Natural killer cell treated with Interleukin-12 subunit alpha and Interleukin-12 subunit beta and Interleukin-15 and Interleukin-18, amount 100 ng/mL, for 72 hours (primary cell): ENCODE measurements around the gene NCAN. TPM values are rescaled to one million over a fixed set of nuclear protein-coding genes. Genes with fewer than 3 reads are reported as not detected.
A peak's percentile ranks its signal among the peaks of the same experiment; 100 is the strongest.

Source experiments
- ATAC-seq, 2 donors: fragments of 150-1000 bp; cut with Tn5 transposase in 1 of 2; sonication (Bioruptor Pico), chemical (Tn5 transposase) in 1 of 2; 2 replicates each; pipeline ENCODE4 v1.10.0; 2021
- DNase-seq: peaks from one replicate; pipeline ENCODE4 v3.0.0; 2022; ENCODE audit warnings: low spot score
- H3K27ac Mint-ChIP-seq, 2 donors: 1 replicate in 1 of 2; 2 replicates in 1 of 2; pipeline ENCODE4 v1.8.0; 2022; ENCODE audit warnings: mixed read lengths in 2 of 2, mild to moderate bottlenecking in 1 of 2, moderate library complexity in 1 of 2
- H3K27me3 Mint-ChIP-seq, 2 donors: 1 replicate in 1 of 2; 2 replicates in 1 of 2; pipeline ENCODE4 v1.8.0; 2022; ENCODE audit warnings: mixed read lengths in 2 of 2
- H3K36me3 Mint-ChIP-seq: one replicate; pipeline ENCODE4 v1.8.0; 2022; ENCODE audit warnings: mixed read lengths
- H3K4me1 Mint-ChIP-seq, 2 donors: 1 replicate in 1 of 2; 2 replicates in 1 of 2; pipeline ENCODE4 v1.8.0; 2022; ENCODE audit warnings: low read depth in 2 of 2, mixed read lengths in 2 of 2, mild to moderate bottlenecking in 1 of 2
- H3K4me3 Mint-ChIP-seq: one replicate; pipeline ENCODE4 v1.8.0; 2022; ENCODE audit warnings: mixed read lengths
- H3K9me3 Mint-ChIP-seq: 2 replicates; pipeline ENCODE4 v1.8.0; 2022; ENCODE audit warnings: mixed read lengths
- total RNA-seq, 2 donors: library from RNA; stranded (reverse); gene quantifications; one replicate each; pipeline ENCODE4 v1.2.3, GENCODE V29; 2022

NCAN gene
- total RNA-seq, 2 donors from 2014 or later, result not detected

DNA sequence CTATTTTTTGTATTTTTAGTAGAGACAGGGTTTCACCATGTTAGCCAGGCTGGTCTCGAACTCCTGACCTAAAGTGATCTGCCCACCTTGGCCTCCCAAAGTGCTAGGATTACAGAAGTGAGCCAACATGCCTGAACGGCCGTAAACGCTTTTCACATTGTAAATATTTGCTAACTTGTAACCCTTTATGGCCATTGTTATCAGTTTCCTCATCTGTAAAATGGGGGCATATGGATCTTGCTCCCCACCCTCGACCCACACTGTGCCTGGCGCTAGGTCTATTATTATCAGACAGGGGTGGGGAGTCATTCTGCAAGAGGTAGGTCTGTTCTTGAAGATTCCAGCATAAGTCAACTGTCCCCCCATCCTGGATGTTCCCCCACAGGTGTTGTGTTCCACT, 11.9 kb downstream of the NCAN start:
- H3K4me1 Mint-ChIP-seq, result peaks cover 0 to 9% of the 10 kb centered on the region in 2 donors
- no peak for DNase-seq
- H3K27ac Mint-ChIP-seq, result no peak overlapping the region
- no peaks in the 10 kb centered on the region for H3K36me3 Mint-ChIP-seq
- no peak for ATAC-seq
- no peak overlapping the region for H3K4me3 Mint-ChIP-seq
- H3K9me3 Mint-ChIP-seq, result no peaks in the 10 kb centered on the region
- peaks cover 2 to 3% of the 10 kb centered on the region in 2 donors for H3K27me3 Mint-ChIP-seq

GRCh38 chr19:19224150-19224851, 12.5 kb downstream of the NCAN start:
- H3K27ac Mint-ChIP-seq, result no peak overlapping the region
- peaks cover 0 to 9% of the 10 kb centered on the region in 2 donors for H3K4me1 Mint-ChIP-seq
- peaks cover 0 to 9% of the 10 kb centered on the region in 2 donors for H3K27me3 Mint-ChIP-seq
- DNase-seq (no peak), ATAC-seq (no peak)
- H3K9me3 Mint-ChIP-seq, result no peaks in the 10 kb centered on the region
- H3K36me3 Mint-ChIP-seq, result no peaks in the 10 kb centered on the region
- no peak overlapping the region for H3K4me3 Mint-ChIP-seq

GRCh38 chr19:19224852-19225494, 13.2 kb downstream of the NCAN start:
- ATAC-seq, result peak; percentile 86 to 90
- H3K27ac Mint-ChIP-seq, result no peak overlapping the region

DNA sequence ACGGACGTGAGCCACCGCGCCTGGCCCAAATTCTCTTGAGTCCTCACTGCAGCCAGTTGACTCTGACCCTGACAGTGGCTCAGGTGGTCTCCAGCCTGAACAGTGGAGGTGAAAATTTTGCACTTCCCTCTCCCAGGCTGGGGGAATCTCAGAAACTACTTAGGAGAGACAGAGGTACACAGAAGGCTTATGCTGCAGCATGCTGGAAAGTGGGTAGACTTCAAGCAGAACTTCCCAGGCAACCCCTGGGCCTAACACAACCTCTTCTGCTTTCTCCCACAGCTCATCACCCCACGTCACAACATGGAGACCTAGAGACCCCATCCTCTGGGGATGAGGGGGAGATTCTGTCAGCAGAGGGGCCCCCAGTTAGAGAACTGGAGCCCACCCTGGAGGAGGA, 14.4 kb downstream of the NCAN start:
- Mint-ChIP-seq H3K27ac (no peak overlapping the region), H3K27me3 (peaks cover 3 to 9% of the 10 kb centered on the region in 2 donors), H3K36me3 (no peaks in the 10 kb centered on the region), H3K4me3 (no peak overlapping the region), H3K9me3 (no peaks in the 10 kb centered on the region), H3K4me1 (peaks cover 0 to 9% of the 10 kb centered on the region in 2 donors)
- no peak for DNase-seq
- no peak for ATAC-seq

More at GRCh38 chr19:19224852-19225494, 13.2 kb downstream of the NCAN start:
- H3K27me3 Mint-ChIP-seq, result peaks cover 0 to 9% of the 10 kb centered on the region in 2 donors
- no peaks in the 10 kb centered on the region for H3K9me3 Mint-ChIP-seq
- peak overlapping the region; percentile 70 for H3K4me3 Mint-ChIP-seq
- peak; percentile 79 for DNase-seq
- peaks cover 0 to 9% of the 10 kb centered on the region in 2 donors for H3K4me1 Mint-ChIP-seq
- no peaks in the 10 kb centered on the region for H3K36me3 Mint-ChIP-seq

DNA sequence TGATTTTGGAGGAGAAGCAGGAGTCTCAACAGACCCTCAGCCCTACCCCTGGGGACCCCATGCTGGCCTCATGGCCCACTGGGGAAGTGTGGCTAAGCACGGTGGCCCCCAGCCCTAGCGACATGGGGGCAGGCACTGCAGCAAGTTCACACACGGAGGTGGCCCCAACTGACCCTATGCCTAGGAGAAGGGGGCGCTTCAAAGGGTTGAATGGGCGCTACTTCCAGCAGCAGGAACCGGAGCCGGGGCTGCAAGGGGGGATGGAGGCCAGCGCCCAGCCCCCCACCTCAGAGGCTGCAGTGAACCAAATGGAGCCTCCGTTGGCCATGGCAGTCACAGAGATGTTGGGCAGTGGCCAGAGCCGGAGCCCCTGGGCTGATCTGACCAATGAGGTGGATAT, 14.9 kb downstream of the NCAN start:
- Mint-ChIP-seq H3K4me3 (no peak overlapping the region), H3K27ac (no peak overlapping the region), H3K27me3 (peaks cover 3 to 9% of the 10 kb centered on the region in 2 donors), H3K36me3 (no peaks in the 10 kb centered on the region), H3K4me1 (peaks cover 0 to 9% of the 10 kb centered on the region in 2 donors), H3K9me3 (no peaks in the 10 kb centered on the region)
- DNase-seq (no peak), ATAC-seq (no peak)

DNA sequence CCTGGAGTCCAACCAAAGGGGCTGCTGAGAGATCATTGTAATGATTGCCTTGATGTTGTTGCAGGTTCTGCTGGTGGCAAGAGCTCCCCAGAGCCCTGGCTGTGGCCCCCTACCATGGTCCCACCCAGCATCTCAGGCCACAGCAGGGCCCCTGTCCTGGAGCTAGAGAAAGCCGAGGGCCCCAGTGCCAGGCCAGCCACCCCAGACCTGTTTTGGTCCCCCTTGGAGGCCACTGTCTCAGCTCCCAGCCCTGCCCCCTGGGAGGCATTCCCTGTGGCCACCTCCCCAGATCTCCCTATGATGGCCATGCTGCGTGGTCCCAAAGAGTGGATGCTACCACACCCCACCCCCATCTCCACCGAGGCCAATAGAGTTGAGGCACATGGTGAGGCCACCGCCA, 15.5 kb downstream of the NCAN start:
- peaks cover 0 to 9% of the 10 kb centered on the region in 2 donors for H3K4me1 Mint-ChIP-seq
- no peak for ATAC-seq
- peaks cover 3 to 9% of the 10 kb centered on the region in 2 donors for H3K27me3 Mint-ChIP-seq
- no peaks in the 10 kb centered on the region for H3K9me3 Mint-ChIP-seq
- H3K4me3 Mint-ChIP-seq, result no peak overlapping the region
- H3K27ac Mint-ChIP-seq, result no peak overlapping the region
- DNase-seq, result no peak
- no peaks in the 10 kb centered on the region for H3K36me3 Mint-ChIP-seq

DNA sequence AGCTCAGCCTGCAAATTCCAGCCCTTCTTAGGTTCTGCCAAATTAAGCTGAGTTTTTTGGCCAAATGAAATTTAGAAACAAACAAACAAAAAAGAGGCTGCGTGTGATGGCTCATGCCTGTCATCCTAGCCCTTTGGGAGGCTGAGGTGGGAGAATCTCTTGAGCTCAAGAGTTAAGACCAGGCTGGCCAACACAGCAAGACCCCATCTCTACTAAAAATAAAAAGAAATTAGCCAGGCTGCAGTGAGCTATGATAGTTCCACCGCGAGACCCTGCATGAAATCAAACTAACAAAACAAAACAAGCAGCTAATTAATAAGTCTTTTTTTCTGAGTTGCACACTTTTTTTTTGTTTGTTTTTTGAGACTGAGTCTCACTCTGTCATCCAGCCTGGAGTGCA, 17.9 kb downstream of the NCAN start:
- DNase-seq, result no peak
- no peaks in the 10 kb centered on the region for H3K36me3 Mint-ChIP-seq
- ATAC-seq, result no peak

GRCh38 chr19:19230999-19231398, 19.2 kb downstream of the NCAN start:
- DNase-seq (no peak), ATAC-seq (no peak)
- Mint-ChIP-seq H3K27ac (no peak overlapping the region), H3K36me3 (peaks cover 2% of the 10 kb centered on the region), H3K4me1 (no peaks in the 10 kb centered on the region), H3K27me3 (peaks cover 3 to 9% of the 10 kb centered on the region in 2 donors), H3K9me3 (peaks cover 2% of the 10 kb centered on the region), H3K4me3 (no peak overlapping the region)

More for the DNA sequence above, 17.9 kb downstream of the NCAN start:
- no peaks in the 10 kb centered on the region for H3K9me3 Mint-ChIP-seq
- no peak overlapping the region for H3K27ac Mint-ChIP-seq
- peaks cover 0 to 5% of the 10 kb centered on the region in 2 donors for H3K4me1 Mint-ChIP-seq
- no peak overlapping the region for H3K4me3 Mint-ChIP-seq
- peaks cover 3 to 9% of the 10 kb centered on the region in 2 donors for H3K27me3 Mint-ChIP-seq

DNA sequence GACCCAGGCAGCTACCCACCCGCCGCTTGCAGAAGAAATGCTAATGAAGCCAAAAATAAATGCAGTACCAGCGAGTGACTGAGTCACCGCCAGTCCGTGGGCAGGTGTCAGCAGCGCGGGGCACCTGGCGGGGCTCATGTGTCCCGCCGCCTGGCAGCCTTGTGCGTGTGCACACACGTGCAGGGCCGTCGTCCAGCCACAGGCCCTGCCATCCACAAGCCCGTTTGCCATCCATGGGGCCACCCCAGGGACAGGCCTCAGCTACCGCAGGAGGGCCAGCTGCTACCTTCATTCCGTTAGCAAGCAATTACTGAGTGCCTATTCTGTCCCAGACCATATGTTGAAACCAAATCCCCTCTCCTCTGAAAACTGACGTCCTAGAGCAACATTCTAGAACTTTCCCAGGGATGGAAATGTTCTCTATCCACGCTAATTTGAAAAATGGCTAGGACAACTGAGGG, 20.5 kb downstream of the NCAN start:
- H3K4me1 Mint-ChIP-seq, result no peaks in the 10 kb centered on the region
- no peak overlapping the region for H3K4me3 Mint-ChIP-seq
- H3K36me3 Mint-ChIP-seq, result peaks cover 6% of the 10 kb centered on the region
- no peak for ATAC-seq
- peaks cover 5 to 9% of the 10 kb centered on the region in 2 donors for H3K27me3 Mint-ChIP-seq
- no peak overlapping the region for H3K27ac Mint-ChIP-seq
- no peak for DNase-seq
- peaks cover 5% of the 10 kb centered on the region for H3K9me3 Mint-ChIP-seq

DNA sequence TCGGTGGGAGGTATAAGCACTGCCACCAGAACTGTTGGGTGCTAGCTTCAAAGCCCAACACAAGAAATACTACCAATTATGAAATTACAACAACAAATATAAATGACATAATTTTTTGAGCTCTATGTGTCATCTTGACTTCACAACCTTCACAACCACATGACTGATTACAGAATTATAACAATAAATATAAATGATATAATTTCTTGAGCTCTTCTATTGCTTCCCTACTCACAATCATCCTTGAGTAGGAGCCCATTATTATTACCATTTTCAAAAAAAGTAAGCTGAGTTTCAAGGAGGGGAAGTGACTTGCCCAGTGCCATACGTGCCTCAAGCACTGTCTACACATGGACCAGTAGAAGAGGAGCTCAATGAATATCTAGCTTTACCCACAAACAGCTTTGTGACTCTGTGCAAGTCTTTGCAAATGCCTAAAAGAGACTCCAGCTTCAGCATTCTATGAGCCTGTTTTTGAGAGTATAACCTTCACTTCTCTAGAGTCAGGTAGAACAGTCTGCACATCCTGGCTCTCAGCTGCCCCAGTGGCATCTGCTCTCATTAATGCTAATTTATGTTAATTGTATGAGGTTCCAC, 22.6 kb downstream of the NCAN start:
- no peak for DNase-seq
- no peak overlapping the region for H3K4me3 Mint-ChIP-seq
- no peak overlapping the region for H3K27ac Mint-ChIP-seq
- no peaks in the 10 kb centered on the region for H3K4me1 Mint-ChIP-seq
- H3K9me3 Mint-ChIP-seq, result peaks cover 5% of the 10 kb centered on the region
- no peak for ATAC-seq
- H3K36me3 Mint-ChIP-seq, result peaks cover 6% of the 10 kb centered on the region
- H3K27me3 Mint-ChIP-seq, result peaks cover 8 to 10% of the 10 kb centered on the region in 2 donors

GRCh38 chr19:19236173-19236572, 24.4 kb downstream of the NCAN start:
- Mint-ChIP-seq H3K4me1 (no peaks in the 10 kb centered on the region), H3K9me3 (peaks cover 5% of the 10 kb centered on the region), H3K27ac (no peak overlapping the region), H3K36me3 (peaks cover 6% of the 10 kb centered on the region), H3K4me3 (no peak overlapping the region), H3K27me3 (peaks cover 8 to 12% of the 10 kb centered on the region in 2 donors)
- ATAC-seq, result no peak
- DNase-seq, result no peak

GRCh38 chr19:19238126-19238894, 26.6 kb downstream of the NCAN start:
- Mint-ChIP-seq H3K27me3 (peaks cover 8 to 12% of the 10 kb centered on the region in 2 donors), H3K27ac (no peak overlapping the region), H3K4me1 (no peaks in the 10 kb centered on the region), H3K36me3 (peaks cover 6% of the 10 kb centered on the region), H3K4me3 (no peak overlapping the region), H3K9me3 (peaks cover 5% of the 10 kb centered on the region)
- DNase-seq (no peak), ATAC-seq (no peak)

DNA sequence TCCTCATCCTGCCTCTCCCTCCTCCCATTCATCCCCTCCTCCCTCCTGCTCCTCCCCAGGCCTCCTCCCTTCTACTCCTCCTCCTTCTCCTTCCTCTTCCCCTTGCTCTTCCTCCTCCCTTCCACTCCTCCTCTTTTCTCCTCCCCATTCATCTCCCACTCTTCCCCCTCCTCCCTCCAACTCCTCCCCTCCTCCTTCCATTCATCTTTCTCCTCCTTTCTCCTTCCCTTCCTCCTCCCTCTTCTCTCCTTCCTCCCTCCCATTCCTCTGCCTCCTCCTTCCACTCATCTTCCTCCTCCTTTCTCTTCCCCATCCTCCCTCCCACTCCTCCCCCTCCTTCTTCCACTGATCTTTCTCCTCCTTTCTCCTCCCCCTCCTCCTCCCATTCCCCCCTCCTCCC, 27.9 kb downstream of the NCAN start:
- peaks cover 6% of the 10 kb centered on the region for H3K36me3 Mint-ChIP-seq
- ATAC-seq, result no peak
- peaks cover 8 to 12% of the 10 kb centered on the region in 2 donors for H3K27me3 Mint-ChIP-seq
- no peak overlapping the region for H3K27ac Mint-ChIP-seq
- no peaks in the 10 kb centered on the region for H3K4me1 Mint-ChIP-seq
- peaks cover 5% of the 10 kb centered on the region for H3K9me3 Mint-ChIP-seq
- DNase-seq, result no peak
- no peak overlapping the region for H3K4me3 Mint-ChIP-seq
